CD14-positive monocyte (primary cell): Measurements from ENCODE around the gene AQP11. TPM values are rescaled to one million over a fixed set of nuclear protein-coding genes. Genes with fewer than 3 reads are reported as not detected.

Experiments
- DNase-seq, 3 donors: peaks; one replicate each; pipeline ENCODE4 v3.0.0-alpha.2; 2011 to 2022
- H2AFZ ChIP-seq: 2 replicates; pipeline ENCODE4 v1.6.0; 2012; ENCODE audit warnings: mild to moderate bottlenecking, low read depth, low read length, inconsistent platforms; ENCODE audit not compliant: insufficient read depth, poor library complexity, severe bottlenecking
- H3K27ac ChIP-seq, 2 donors: 1 replicate in 1 of 2; 2 replicates in 1 of 2; pipeline ENCODE4 v1.5.1; 2012 to 2013; ENCODE audit warnings: low read length in 2 of 2, control low read depth in 1 of 2, inconsistent platforms in 1 of 2, low read depth in 1 of 2, mild to moderate bottlenecking in 1 of 2
- H3K27me3 ChIP-seq, 2 donors: one replicate each; pipeline versions ENCODE4 v1.6.0 to v1.6.1; 2011 to 2013; ENCODE audit warnings: low read length in 2 of 2; ENCODE audit not compliant: control insufficient read depth in 2 of 2, insufficient read depth in 2 of 2
- H3K36me3 ChIP-seq, 2 donors: replicated peaks in 1 of 2; 1 replicate in 1 of 2; 2 replicates in 1 of 2; pipeline versions ENCODE4 v1.5.1 to v1.6.1; 2012 to 2013; ENCODE audit warnings: low read length in 2 of 2, control low read depth in 1 of 2, inconsistent platforms in 1 of 2, mild to moderate bottlenecking in 1 of 2; ENCODE audit not compliant: insufficient read depth in 2 of 2, control insufficient read depth in 1 of 2
- H3K4me1 ChIP-seq, 2 donors: 1 replicate in 1 of 2; 2 replicates in 1 of 2; pipeline versions ENCODE4 v1.5.1 to v1.6.1; 2012 to 2013; ENCODE audit warnings: low read length in 2 of 2, control low read depth in 1 of 2, inconsistent platforms in 1 of 2, mild to moderate bottlenecking in 1 of 2, moderate library complexity in 1 of 2; ENCODE audit not compliant: insufficient read depth in 2 of 2, control insufficient read depth in 1 of 2
- H3K4me2 ChIP-seq: replicated peaks from 2 replicates; pipeline ENCODE3; 2012; ENCODE audit warnings: low read length, moderate library complexity, mild to moderate bottlenecking; ENCODE audit not compliant: poor library complexity, severe bottlenecking; ENCODE audit errors: extremely low read depth
- H3K4me3 ChIP-seq, 3 experiments: fragments of 200-600 bp in 1 of 3; sonication (generic) in 1 of 3; replicated peaks in 1 of 3; 1 replicate in 2 of 3; 2 replicates in 1 of 3; pipeline ENCODE4 v1.5.1; 2011 to 2013; ENCODE audit warnings: low read length in 3 of 3, mild to moderate bottlenecking in 3 of 3, control low read depth in 2 of 3, low read depth in 2 of 3, inconsistent platforms in 1 of 3, moderate library complexity in 1 of 3
- H3K79me2 ChIP-seq: 2 replicates; pipeline ENCODE4 v1.6.0; 2012; ENCODE audit warnings: mild to moderate bottlenecking, control low read depth, inconsistent platforms, low read length, moderate library complexity; ENCODE audit not compliant: insufficient read depth
- H3K9ac ChIP-seq: 2 replicates; pipeline ENCODE4 v1.6.0; 2017; ENCODE audit warnings: low read length, mild to moderate bottlenecking; ENCODE audit not compliant: insufficient read depth, poor library complexity, severe bottlenecking
- H3K9me3 ChIP-seq, 2 donors: replicated peaks in 1 of 2; 1 replicate in 1 of 2; 2 replicates in 1 of 2; pipeline versions ENCODE4 v1.5.1 to v1.6.1; 2012 to 2013; ENCODE audit warnings: low read length in 2 of 2, control low read depth in 1 of 2; ENCODE audit not compliant: control insufficient read depth in 1 of 2, insufficient read depth in 1 of 2
- H4K20me1 ChIP-seq: 2 replicates; pipeline ENCODE4 v1.6.0; 2012; ENCODE audit warnings: mild to moderate bottlenecking, low read length, control low read depth, moderate library complexity; ENCODE audit not compliant: insufficient read depth
- H3K27ac Mint-ChIP-seq, 7 donors: one replicate each; pipeline ENCODE4 v1.8.0; 2020; ENCODE audit warnings: mild to moderate bottlenecking in 7 of 7, mixed read lengths in 7 of 7, moderate library complexity in 6 of 7, inconsistent platforms in 2 of 7
- H3K27me3 Mint-ChIP-seq, 3 donors: one replicate each; pipeline ENCODE4 v1.8.0; 2021 to 2022; ENCODE audit warnings: low read depth in 3 of 3, mild to moderate bottlenecking in 3 of 3, mixed read lengths in 3 of 3, moderate library complexity in 3 of 3, inconsistent platforms in 1 of 3
- H3K36me3 Mint-ChIP-seq, 2 donors: one replicate each; pipeline ENCODE4 v1.8.0; 2020; ENCODE audit warnings: mixed read lengths in 2 of 2, inconsistent platforms in 1 of 2, mild to moderate bottlenecking in 1 of 2
- H3K4me1 Mint-ChIP-seq: one replicate; pipeline ENCODE4 v1.8.0; 2020; ENCODE audit warnings: mild to moderate bottlenecking, mixed read lengths
- H3K4me3 Mint-ChIP-seq, 2 donors: one replicate each; pipeline ENCODE4 v1.8.0; 2020; ENCODE audit warnings: mild to moderate bottlenecking in 2 of 2, mixed read lengths in 2 of 2, moderate library complexity in 1 of 2
- H3K9me3 Mint-ChIP-seq, 7 donors: one replicate each; pipeline ENCODE4 v1.8.0; 2020 to 2022; ENCODE audit warnings: mixed read lengths in 7 of 7, mild to moderate bottlenecking in 6 of 7, moderate library complexity in 6 of 7, inconsistent platforms in 2 of 7
- WGBS: methylation state at CpG from one replicate; pipeline ENCODE4 v1.1.5; 2013; ENCODE audit warnings: missing lambda C conversion rate; ENCODE audit not compliant: insufficient coverage; 5-methylcytosine and 5-hydroxymethylcytosine counted together
- intact Hi-C, 2 donors: fragments of 100-400 bp; cut with micrococcal nuclease; formaldehyde crosslinking; loops; one replicate each; pipeline versions ENCODE4 v1.15.0 to v1.15.1; 2023
- polyA plus RNA-seq, 3 donors: library from polyadenylated mRNA; depleted of rRNA in 1 of 3; unstranded in 2 of 3; stranded (reverse) in 1 of 3; fragments of 300-500 nt in 2 of 3; fragments of >200 nt in 1 of 3; fragmentation: Illumina TruSeq in 2 of 3; gene quantifications; 1 replicate in 2 of 3; 2 replicates in 1 of 3; pipeline ENCODE4 v1.2.3, GENCODE V29; 2012 to 2021
- TF ChIP-seq, protein P1 (sequence below): fragments of 200-600 bp; IDR thresholded peaks from one replicate; pipeline ENCODE4 v1.8.0; 2022; ENCODE audit warnings: antibody characterized with exemption, mild to moderate bottlenecking

AQP11 gene
- polyA plus RNA-seq, 3 donors = 0.16 to 0.18 TPM; not detected in 1

GRCh38 chr11:77654770-77655434 lies 65.1 kb downstream of the AQP11 start:
- Histone ChIP-seq H4K20me1 (no peaks in the 10 kb centered on the region), H3K9ac (no peak overlapping the region), H3K36me3 (no peaks in the 10 kb centered on the region), H3K4me3 (no peak overlapping the region), H3K4me1 (no peaks in the 10 kb centered on the region), H3K27ac (no peak overlapping the region), H2AFZ (no peak overlapping the region), H3K9me3 (no peaks in the 10 kb centered on the region), H3K27me3 (no peaks in the 10 kb centered on the region), H3K79me2 (no peaks in the 10 kb centered on the region), H3K4me2 (no peak overlapping the region)
- H3K9me3 Mint-ChIP-seq = no peaks in the 10 kb centered on the region
- H3K4me1 Mint-ChIP-seq = no peaks in the 10 kb centered on the region
- 100% methylated on average over 1 of the region's 4 CpGs for WGBS
- H3K27me3 Mint-ChIP-seq = peaks cover 1 to 3% (median 2%) of the 10 kb centered on the region in 3 donors
- TF ChIP-seq, protein P1, sequence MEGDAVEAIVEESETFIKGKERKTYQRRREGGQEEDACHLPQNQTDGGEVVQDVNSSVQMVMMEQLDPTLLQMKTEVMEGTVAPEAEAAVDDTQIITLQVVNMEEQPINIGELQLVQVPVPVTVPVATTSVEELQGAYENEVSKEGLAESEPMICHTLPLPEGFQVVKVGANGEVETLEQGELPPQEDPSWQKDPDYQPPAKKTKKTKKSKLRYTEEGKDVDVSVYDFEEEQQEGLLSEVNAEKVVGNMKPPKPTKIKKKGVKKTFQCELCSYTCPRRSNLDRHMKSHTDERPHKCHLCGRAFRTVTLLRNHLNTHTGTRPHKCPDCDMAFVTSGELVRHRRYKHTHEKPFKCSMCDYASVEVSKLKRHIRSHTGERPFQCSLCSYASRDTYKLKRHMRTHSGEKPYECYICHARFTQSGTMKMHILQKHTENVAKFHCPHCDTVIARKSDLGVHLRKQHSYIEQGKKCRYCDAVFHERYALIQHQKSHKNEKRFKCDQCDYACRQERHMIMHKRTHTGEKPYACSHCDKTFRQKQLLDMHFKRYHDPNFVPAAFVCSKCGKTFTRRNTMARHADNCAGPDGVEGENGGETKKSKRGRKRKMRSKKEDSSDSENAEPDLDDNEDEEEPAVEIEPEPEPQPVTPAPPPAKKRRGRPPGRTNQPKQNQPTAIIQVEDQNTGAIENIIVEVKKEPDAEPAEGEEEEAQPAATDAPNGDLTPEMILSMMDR = no peak
- no peaks in the 10 kb centered on the region for H3K36me3 Mint-ChIP-seq
- intact Hi-C loops = no loop called here
- H3K4me3 Mint-ChIP-seq = no peak overlapping the region
- no peak overlapping the region for H3K27ac Mint-ChIP-seq
- DNase-seq = no peak

DNA sequence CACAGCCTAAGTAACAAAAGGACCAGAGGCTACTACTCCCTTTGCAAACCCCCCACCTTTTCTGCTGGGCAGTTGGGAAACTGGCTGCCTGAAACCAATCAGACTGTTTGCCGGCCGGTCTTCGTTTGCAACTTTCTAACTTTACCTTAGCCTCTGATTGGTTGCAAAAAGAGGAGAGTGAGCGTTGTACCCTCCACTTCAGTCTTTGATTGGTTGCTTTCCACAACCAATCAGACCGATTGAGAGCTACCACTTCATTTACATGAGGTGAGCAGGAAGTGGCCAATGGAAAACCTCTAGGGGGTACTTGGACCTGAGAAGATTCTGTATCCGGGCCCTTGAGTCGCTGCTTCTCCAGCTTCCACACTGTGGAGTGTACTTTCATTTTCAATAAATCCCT lies 66.6 kb downstream of the AQP11 start:
- Mint-ChIP-seq H3K27me3 (peaks cover 1 to 3% (median 2%) of the 10 kb centered on the region in 3 donors), H3K9me3 (no peaks in the 10 kb centered on the region), H3K27ac (no peak overlapping the region), H3K4me3 (no peak overlapping the region), H3K36me3 (no peaks in the 10 kb centered on the region), H3K4me1 (peaks cover 9% of the 10 kb centered on the region)
- H3K79me2 ChIP-seq = no peaks in the 10 kb centered on the region
- WGBS = 100% methylated on average over 5 of the region's 7 CpGs
- no peak overlapping the region for H3K27ac ChIP-seq
- no peak overlapping the region for H3K9ac ChIP-seq
- no peak overlapping the region for H2AFZ ChIP-seq
- peaks cover 8 to 10% of the 10 kb centered on the region in 2 donors for H3K4me1 ChIP-seq
- H3K36me3 ChIP-seq = no peaks in the 10 kb centered on the region
- intact Hi-C loops = no loop called here
- TF ChIP-seq, protein P1 = no peak
- no peak for DNase-seq
- H3K4me2 ChIP-seq = no peak overlapping the region
- no peaks in the 10 kb centered on the region for H3K27me3 ChIP-seq
- no peaks in the 10 kb centered on the region for H3K9me3 ChIP-seq
- no peaks in the 10 kb centered on the region for H4K20me1 ChIP-seq
- H3K4me3 ChIP-seq = no peak overlapping the region
